Activated naive CD8-positive, alpha-beta T cell treated with anti-CD3 and anti-CD28 coated beads for 36 hours (primary cell): ENCODE data around the gene FANCD2. TPM values are rescaled to one million over a fixed set of nuclear protein-coding genes. Genes with fewer than 3 reads are reported as not detected.
A peak's percentile ranks its signal among the peaks of the same experiment; 100 is the strongest.
"Not testable (repeated sequence)": the region's sequence is repeated elsewhere in the genome, so short reads cannot be mapped to it uniquely, and the experiment has no call there.

Experiments used
- DNase-seq: peaks from one replicate; pipeline ENCODE4 v3.0.0; 2021
- H3K27ac Mint-ChIP-seq: one replicate; pipeline ENCODE4 v1.8.0; 2022; ENCODE audit warnings: mild to moderate bottlenecking, moderate library complexity, mixed read lengths
- H3K27me3 Mint-ChIP-seq: one replicate; pipeline ENCODE4 v1.8.0; 2022; ENCODE audit warnings: mild to moderate bottlenecking, mixed read lengths
- H3K36me3 Mint-ChIP-seq: one replicate; pipeline ENCODE4 v1.8.0; 2021; ENCODE audit warnings: mild to moderate bottlenecking, mixed read lengths
- H3K4me1 Mint-ChIP-seq: one replicate; pipeline ENCODE4 v1.8.0; 2021; ENCODE audit warnings: mixed read lengths
- H3K4me3 Mint-ChIP-seq: one replicate; pipeline ENCODE4 v1.8.0; 2022; ENCODE audit warnings: mild to moderate bottlenecking, moderate library complexity, mixed read lengths
- H3K9me3 Mint-ChIP-seq: one replicate; pipeline ENCODE4 v1.8.0; 2022; ENCODE audit warnings: mixed read lengths
- total RNA-seq, 2 experiments: library from RNA; stranded (reverse); gene quantifications; one replicate each; pipeline ENCODE4 v1.2.3, GENCODE V29; 2021

The FANCD2 gene
- total RNA-seq, 2 experiments from 2014 or later, result 80.9 to 85.1 TPM

GRCh38 chr3:10115326-10116137 is 89.3 kb downstream of the FANCD2 start, which contains the start of gene BRK1:
Gene BRK1 (plus strand): TSS chr3:10115675. CDS start chr3:10115702, 27 bp downstream.
- peak within 1 kb of the TSS; percentile 98 for H3K4me3 Mint-ChIP-seq
- H3K27me3 Mint-ChIP-seq, result no peaks in the 10 kb centered on the region
- peak; percentile 92 for DNase-seq
- no peaks in the 10 kb centered on the region for H3K9me3 Mint-ChIP-seq
- H3K4me1 Mint-ChIP-seq, result peaks cover 25% of the 10 kb centered on the region
- peaks cover 12% of the 10 kb centered on the region for H3K36me3 Mint-ChIP-seq
- peak within 1 kb of the TSS; percentile 91 for H3K27ac Mint-ChIP-seq

GRCh38 chr3:10116138-10116460 is 89.9 kb downstream of the FANCD2 start:
- peaks cover 31% of the 10 kb centered on the region for H3K4me1 Mint-ChIP-seq
- DNase-seq, result no peak
- H3K9me3 Mint-ChIP-seq, result no peaks in the 10 kb centered on the region
- H3K4me3 Mint-ChIP-seq, result peak overlapping the region; percentile 98
- no peaks in the 10 kb centered on the region for H3K27me3 Mint-ChIP-seq
- H3K27ac Mint-ChIP-seq, result peak overlapping the region; percentile 91
- peaks cover 17% of the 10 kb centered on the region for H3K36me3 Mint-ChIP-seq

GRCh38 chr3:10116928-10117327 is 90.7 kb downstream of the FANCD2 start:
- no peaks in the 10 kb centered on the region for H3K9me3 Mint-ChIP-seq

GRCh38 chr3:10119376-10119775 is 93.1 kb downstream of the FANCD2 start:
- H3K4me1 Mint-ChIP-seq, result peaks cover 46% of the 10 kb centered on the region
- no peak overlapping the region for H3K4me3 Mint-ChIP-seq
- no peak for DNase-seq
- H3K36me3 Mint-ChIP-seq, result peaks cover 26% of the 10 kb centered on the region
- H3K9me3 Mint-ChIP-seq, result no peaks in the 10 kb centered on the region
- no peak overlapping the region for H3K27ac Mint-ChIP-seq
- H3K27me3 Mint-ChIP-seq, result no peaks in the 10 kb centered on the region

More at GRCh38 chr3:10116928-10117327, 90.7 kb downstream of the FANCD2 start:
- Mint-ChIP-seq H3K4me1 (peaks cover 34% of the 10 kb centered on the region), H3K4me3 (peak overlapping the region; percentile 98), H3K36me3 (peaks cover 17% of the 10 kb centered on the region), H3K27ac (no peak overlapping the region), H3K27me3 (no peaks in the 10 kb centered on the region)
- no peak for DNase-seq

- Mint-ChIP-seq H3K4me1 (peaks cover 49% of the 10 kb centered on the region), H3K27me3 (no peaks in the 10 kb centered on the region), H3K4me3 (no peak overlapping the region), H3K27ac (peak overlapping the region; percentile 64), H3K9me3 (no peaks in the 10 kb centered on the region), H3K36me3 (peaks cover 31% of the 10 kb centered on the region)
- no peak for DNase-seq
These were observed 94.8 kb downstream of the FANCD2 start for GRCh38 chr3:10121064-10121463.

- Mint-ChIP-seq H3K27me3 (no peaks in the 10 kb centered on the region), H3K9me3 (no peaks in the 10 kb centered on the region), H3K36me3 (peaks cover 39% of the 10 kb centered on the region), H3K27ac (peak overlapping the region; percentile 2), H3K4me3 (no peak overlapping the region), H3K4me1 (peaks cover 40% of the 10 kb centered on the region)
- no peak for DNase-seq
These were observed 96.5 kb downstream of the FANCD2 start for GRCh38 chr3:10122724-10123123.

- DNase-seq, result peak; percentile 8
- H3K4me1 Mint-ChIP-seq, H3K4me3 Mint-ChIP-seq, H3K27ac Mint-ChIP-seq, H3K9me3 Mint-ChIP-seq, H3K36me3 Mint-ChIP-seq, H3K27me3 Mint-ChIP-seq: not testable (repeated sequence)
These were observed 109.6 kb downstream of the FANCD2 start for GRCh38 chr3:10135872-10136271.

GRCh38 chr3:10136426-10137005 is 110.3 kb downstream of the FANCD2 start:
- H3K36me3 Mint-ChIP-seq, result no peaks in the 10 kb centered on the region
- H3K4me3 Mint-ChIP-seq, result no peak overlapping the region
- H3K4me1 Mint-ChIP-seq, result peaks cover 3% of the 10 kb centered on the region
- H3K9me3 Mint-ChIP-seq, result no peaks in the 10 kb centered on the region
- DNase-seq, result no peak
- no peaks in the 10 kb centered on the region for H3K27me3 Mint-ChIP-seq
- H3K27ac Mint-ChIP-seq, result no peak overlapping the region

GRCh38 chr3:10137178-10137577 is 110.9 kb downstream of the FANCD2 start:
- no peaks in the 10 kb centered on the region for H3K36me3 Mint-ChIP-seq
- H3K9me3 Mint-ChIP-seq, result no peaks in the 10 kb centered on the region
- no peak overlapping the region for H3K27ac Mint-ChIP-seq
- no peaks in the 10 kb centered on the region for H3K27me3 Mint-ChIP-seq
- no peak for DNase-seq
- H3K4me1 Mint-ChIP-seq, result peaks cover 3% of the 10 kb centered on the region
- H3K4me3 Mint-ChIP-seq, result no peak overlapping the region

GRCh38 chr3:10140996-10141546 is 114.8 kb downstream of the FANCD2 start:
- no peak for DNase-seq
- Mint-ChIP-seq H3K36me3 (peaks cover 25% of the 10 kb centered on the region), H3K27ac (peak overlapping the region; percentile 85), H3K9me3 (peaks cover 2% of the 10 kb centered on the region), H3K27me3 (no peaks in the 10 kb centered on the region), H3K4me1 (peaks cover 25% of the 10 kb centered on the region), H3K4me3 (peak overlapping the region; percentile 95)

- H3K9me3 Mint-ChIP-seq, result peaks cover 2% of the 10 kb centered on the region
- H3K27ac Mint-ChIP-seq, result peak overlapping the region; percentile 85
- H3K27me3 Mint-ChIP-seq, result no peaks in the 10 kb centered on the region
- H3K36me3 Mint-ChIP-seq, result peaks cover 25% of the 10 kb centered on the region
- peak; percentile 7 for DNase-seq
- peaks cover 34% of the 10 kb centered on the region for H3K4me1 Mint-ChIP-seq
- H3K4me3 Mint-ChIP-seq, result peak overlapping the region; percentile 95
These were observed 116.7 kb downstream of the FANCD2 start for GRCh38 chr3:10142707-10143560.

GRCh38 chr3:10145685-10146084 is 119.4 kb downstream of the FANCD2 start:
- peaks cover 2% of the 10 kb centered on the region for H3K9me3 Mint-ChIP-seq
- peaks cover 37% of the 10 kb centered on the region for H3K4me1 Mint-ChIP-seq
- peaks cover 33% of the 10 kb centered on the region for H3K36me3 Mint-ChIP-seq
- H3K27ac Mint-ChIP-seq, result no peak overlapping the region
- peak overlapping the region; percentile 56 for H3K4me3 Mint-ChIP-seq
- H3K27me3 Mint-ChIP-seq, result no peaks in the 10 kb centered on the region
- DNase-seq, result no peak

- Mint-ChIP-seq H3K36me3 (peaks cover 22% of the 10 kb centered on the region), H3K27me3 (no peaks in the 10 kb centered on the region), H3K27ac (no peak overlapping the region), H3K4me3 (no peak overlapping the region), H3K4me1 (peaks cover 21% of the 10 kb centered on the region), H3K9me3 (peaks cover 2% of the 10 kb centered on the region)
- DNase-seq, result no peak
These were observed 123.0 kb downstream of the FANCD2 start for GRCh38 chr3:10149226-10149625.

GRCh38 chr3:10150987-10151386 is 124.8 kb downstream of the FANCD2 start:
- DNase-seq, result no peak
- Mint-ChIP-seq H3K27me3 (no peaks in the 10 kb centered on the region), H3K4me1 (peaks cover 17% of the 10 kb centered on the region), H3K9me3 (no peaks in the 10 kb centered on the region), H3K4me3 (no peak overlapping the region), H3K36me3 (peaks cover 14% of the 10 kb centered on the region), H3K27ac (no peak overlapping the region)
